Airway epithelial cell (primary cell): ENCODE results near the gene ZCWPW1. TPM values are rescaled to one million over a fixed set of nuclear protein-coding genes. Genes with fewer than 3 reads are reported as not detected.

Experiments
- total RNA-seq: library from RNA; depleted of rRNA; stranded (reverse); fragments of >200 nt; gene quantifications from 2 replicates; pipeline ENCODE4 v1.2.3, GENCODE V29; 2015

ZCWPW1 gene
- total RNA-seq, result 2.5 and 6.3 TPM in 2 replicates

GRCh38 chr7:100428199-100428966 is at the start of gene ZCWPW1:
ZCWPW1 (minus strand) TSS chr7:100428703; CDS start chr7:100420649, 8,054 bp downstream.

GRCh38 chr7:100464210-100464660 is 35.7 kb upstream of the ZCWPW1 start, which contains the start of gene SPACDR:
SPACDR (minus strand) TSS chr7:100464260; CDS start chr7:100464025, 235 bp downstream.

GRCh38 chr7:100429637-100430492 is 1.4 kb upstream of the ZCWPW1 start, which contains the start of gene MEPCE:
MEPCE (plus strand) TSS chr7:100429831; CDS start chr7:100430019, 188 bp downstream.

DNA sequence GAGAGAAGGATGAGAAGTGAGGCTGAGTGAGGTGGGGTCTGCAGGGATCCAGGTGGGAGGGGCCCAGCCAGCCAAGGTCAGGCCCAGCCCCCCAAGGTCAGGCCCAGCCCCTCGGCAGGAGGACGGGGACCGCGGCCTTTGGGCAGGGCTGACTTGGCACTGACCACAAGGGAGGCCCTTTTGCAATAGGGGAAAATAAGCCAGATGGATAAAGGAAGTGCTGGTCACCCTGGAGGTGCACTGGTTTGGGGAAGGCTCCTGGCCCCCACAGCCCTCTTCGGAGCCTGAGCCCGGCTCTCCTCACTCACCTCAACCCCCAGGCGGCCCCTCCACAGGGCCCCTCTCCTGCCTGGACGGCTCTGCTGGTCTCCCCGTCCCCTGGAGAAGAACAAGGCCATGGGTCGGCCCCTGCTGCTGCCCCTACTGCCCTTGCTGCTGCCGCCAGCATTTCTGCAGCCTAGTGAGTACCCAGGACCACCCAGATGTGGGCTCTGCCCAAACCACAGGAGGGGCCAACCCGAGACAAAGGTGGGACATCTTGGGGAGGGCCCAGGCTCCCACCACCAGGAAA is 55.2 kb downstream of the ZCWPW1 start, which contains the start of gene PILRA:
Gene PILRA, plus strand, starts transcription at position 227 of the 571 bp plus-strand sequence. Its CDS starts 170 bp downstream, at position 397.

GRCh38 chr7:100358027-100358856 is 70.3 kb downstream of the ZCWPW1 start, which contains the start of gene PILRB:
PILRB (plus strand) TSS chr7:100358117; CDS start chr7:100358303, 186 bp downstream.

Other genes with a start within 250 kb of the ZCWPW1 start
- gene PVRIG, start 208.8 kb downstream of the ZCWPW1 start, total RNA-seq, result not detected in 2 replicates
- gene SPDYE3, start 121.0 kb downstream of the ZCWPW1 start, total RNA-seq, result not detected in 2 replicates
- gene PILRB, start 70.6 kb downstream of the ZCWPW1 start, total RNA-seq, result 9.0 and 10.6 TPM in 2 replicates
- not detected in 2 replicates for gene PILRA, start 55.2 kb downstream of the ZCWPW1 start, total RNA-seq
- 15.7 and 21.0 TPM in 2 replicates for gene MEPCE, start 1.1 kb upstream of the ZCWPW1 start, total RNA-seq
- 35.0 and 37.2 TPM in 2 replicates for gene PPP1R35, start 7.8 kb upstream of the ZCWPW1 start, total RNA-seq
- gene SPACDR, start 35.6 kb upstream of the ZCWPW1 start, total RNA-seq, result 0.14 TPM in 1 of 2 replicates, not detected in the other
- gene TSC22D4, start 50.5 kb upstream of the ZCWPW1 start, total RNA-seq, result 32.3 and 45.8 TPM in 2 replicates
- 0.65 and 2.1 TPM in 2 replicates for gene NYAP1, start 55.2 kb upstream of the ZCWPW1 start, total RNA-seq
- gene AGFG2, start 110.5 kb upstream of the ZCWPW1 start, total RNA-seq, result 11.7 and 13.3 TPM in 2 replicates
- 0.35 TPM in 1 of 2 replicates, not detected in the other for gene SAP25, start 145.2 kb upstream of the ZCWPW1 start, total RNA-seq
- 23.6 and 41.6 TPM in 2 replicates for gene LRCH4, start 157.4 kb upstream of the ZCWPW1 start, total RNA-seq
- 0.21 and 0.28 TPM in 2 replicates for gene FBXO24, start 157.6 kb upstream of the ZCWPW1 start, total RNA-seq
- gene PCOLCE, start 173.7 kb upstream of the ZCWPW1 start, total RNA-seq, result 4.6 and 7.0 TPM in 2 replicates
- gene MOSPD3, start 183.8 kb upstream of the ZCWPW1 start, total RNA-seq, result 17.2 and 21.1 TPM in 2 replicates
- 0.05 and 0.71 TPM in 2 replicates for gene TFR2, start 212.8 kb upstream of the ZCWPW1 start, total RNA-seq
- gene ACTL6B, start 227.7 kb upstream of the ZCWPW1 start, total RNA-seq, result not detected in 2 replicates
- gene GNB2, start 245.0 kb upstream of the ZCWPW1 start, total RNA-seq, result 255 and 264 TPM in 2 replicates